HepG2 (cell line): Measurements from ENCODE around the gene RPP25L. TPM values are rescaled to one million over a fixed set of nuclear protein-coding genes. Genes with fewer than 3 reads are reported as not detected.
A peak's percentile ranks its signal among the peaks of the same experiment; 100 is the strongest.

Experiments used
- DR1 ChIP-seq: sonication (generic); formaldehyde crosslinking; IDR thresholded peaks from 2 replicates; pipeline ENCODE4 v1.8.0; 2021; ENCODE audit warnings: mild to moderate bottlenecking, missing genetic modification reagents, inconsistent platforms
- FIP1L1 ChIP-seq: fragments of 200-400 bp; formaldehyde crosslinking; IDR thresholded peaks from 2 replicates; pipeline ENCODE4 v1.6.1; 2018; ENCODE audit warnings: low read depth, mild to moderate bottlenecking, low read length, moderate library complexity, borderline replicate concordance; ENCODE audit not compliant: insufficient read depth
- GLMP ChIP-seq: sonication (generic); formaldehyde crosslinking; IDR thresholded peaks from 2 replicates; pipeline ENCODE4 v1.9.0; 2021; ENCODE audit warnings: missing genetic modification reagents, mild to moderate bottlenecking, borderline replicate concordance
- KLF13 ChIP-seq: sonication (generic); formaldehyde crosslinking; IDR thresholded peaks from 2 replicates; pipeline ENCODE4 v1.4.0; 2020; ENCODE audit warnings: mild to moderate bottlenecking, missing genetic modification reagents
- MAX ChIP-seq: IDR thresholded peaks from 2 replicates; pipeline ENCODE4 v1.6.1; 2012; ENCODE audit warnings: inconsistent platforms
- NFYC ChIP-seq: IDR thresholded peaks from 2 replicates; pipeline ENCODE4 v1.6.1; 2016; ENCODE audit warnings: missing genetic modification reagents, missing compliant biosample characterization
- PHB2 ChIP-seq: fragments of 450-650 bp; IDR thresholded peaks from 2 replicates; pipeline ENCODE4 v1.6.1; 2018; ENCODE audit not compliant: partially characterized antibody
- PHF5A ChIP-seq: IDR thresholded peaks from one replicate; pipeline ENCODE4 v1.6.1; 2018; ENCODE audit warnings: low read depth, missing genetic modification reagents; ENCODE audit not compliant: unreplicated experiment
- TEAD3 ChIP-seq: optimal IDR thresholded peaks from 2 replicates; pipeline ENCODE3; 2016; ENCODE audit warnings: borderline replicate concordance
- ZNF260 ChIP-seq: sonication (generic); formaldehyde crosslinking; IDR thresholded peaks from 2 replicates; pipeline ENCODE4 v1.4.0; 2020; ENCODE audit warnings: missing genetic modification reagents, low read depth, mild to moderate bottlenecking, borderline replicate concordance
- ZNF367 ChIP-seq: sonication (generic); formaldehyde crosslinking; IDR thresholded peaks from 2 replicates; pipeline ENCODE4 v1.4.0; 2020; ENCODE audit warnings: missing genetic modification reagents, borderline replicate concordance
- ZNF564 ChIP-seq: sonication (generic); formaldehyde crosslinking; IDR thresholded peaks from 2 replicates; pipeline ENCODE4 v1.8.1; 2023; ENCODE audit warnings: mild to moderate bottlenecking, missing genetic modification reagents
- ZNF569 ChIP-seq: sonication (generic); formaldehyde crosslinking; IDR thresholded peaks from 2 replicates; pipeline ENCODE4 v1.5.0; 2020; ENCODE audit warnings: mild to moderate bottlenecking, missing genetic modification reagents, moderate library complexity, borderline replicate concordance
- ZNF746 ChIP-seq: sonication (generic); formaldehyde crosslinking; IDR thresholded peaks from 2 replicates; pipeline ENCODE4 v1.8.0; 2022; ENCODE audit warnings: mild to moderate bottlenecking, missing genetic modification reagents
- ZNF883 ChIP-seq: sonication (generic); formaldehyde crosslinking; IDR thresholded peaks from 2 replicates; pipeline ENCODE4 v1.5.1; 2020; ENCODE audit warnings: mild to moderate bottlenecking, missing genetic modification reagents; ENCODE audit errors: not compliant biosample characterization
- polyA plus RNA-seq, 8 experiments: library from polyadenylated mRNA; depleted of rRNA in 3 of 8; stranded (reverse) in 7 of 8; unstranded in 1 of 8; fragments of >200 nt; fragmentation: Illumina TruSeq in 4 of 8; extraction: Trizol in 4 of 8; gene quantifications; 2 replicates each; pipeline versions ENCODE4 v1.2.1 to v1.2.3, GENCODE V29; 2011 to 2016; ENCODE audit warnings: low read depth in 4 of 8, missing spikeins in 1 of 8, mixed read lengths in 1 of 8; ENCODE audit not compliant: insufficient read depth in 1 of 8
- total RNA-seq, 5 experiments: library from RNA; depleted of rRNA; stranded (reverse); fragments of >200 nt; fragmentation: Illumina TruSeq; extraction: Trizol; gene quantifications; 2 replicates each; pipeline ENCODE4 v1.2.3, GENCODE V29; 2016; ENCODE audit warnings: low read depth in 1 of 5
- TF ChIP-seq, protein P1 (sequence below): sonication (generic); formaldehyde crosslinking; IDR thresholded peaks from 2 replicates; pipeline ENCODE4 v1.4.0; 2020; ENCODE audit warnings: missing genetic modification reagents, borderline replicate concordance
- TF ChIP-seq, protein P2 (sequence below): sonication (generic); formaldehyde crosslinking; IDR thresholded peaks from 2 replicates; pipeline ENCODE4 v1.8.0; 2022; ENCODE audit warnings: missing genetic modification reagents, low read depth, mild to moderate bottlenecking, borderline replicate concordance
- TF ChIP-seq, protein P3 (sequence below): sonication (generic); formaldehyde crosslinking; IDR thresholded peaks from 2 replicates; pipeline ENCODE4 v1.4.0; 2020; ENCODE audit warnings: missing genetic modification reagents

RPP25L gene
- total and polyA plus RNA-seq, 2 of the 13 experiments (the other 11 are each of a cell fraction or from before 2014, with no cell fraction given): 24.5 to 27.3 TPM

DNA sequence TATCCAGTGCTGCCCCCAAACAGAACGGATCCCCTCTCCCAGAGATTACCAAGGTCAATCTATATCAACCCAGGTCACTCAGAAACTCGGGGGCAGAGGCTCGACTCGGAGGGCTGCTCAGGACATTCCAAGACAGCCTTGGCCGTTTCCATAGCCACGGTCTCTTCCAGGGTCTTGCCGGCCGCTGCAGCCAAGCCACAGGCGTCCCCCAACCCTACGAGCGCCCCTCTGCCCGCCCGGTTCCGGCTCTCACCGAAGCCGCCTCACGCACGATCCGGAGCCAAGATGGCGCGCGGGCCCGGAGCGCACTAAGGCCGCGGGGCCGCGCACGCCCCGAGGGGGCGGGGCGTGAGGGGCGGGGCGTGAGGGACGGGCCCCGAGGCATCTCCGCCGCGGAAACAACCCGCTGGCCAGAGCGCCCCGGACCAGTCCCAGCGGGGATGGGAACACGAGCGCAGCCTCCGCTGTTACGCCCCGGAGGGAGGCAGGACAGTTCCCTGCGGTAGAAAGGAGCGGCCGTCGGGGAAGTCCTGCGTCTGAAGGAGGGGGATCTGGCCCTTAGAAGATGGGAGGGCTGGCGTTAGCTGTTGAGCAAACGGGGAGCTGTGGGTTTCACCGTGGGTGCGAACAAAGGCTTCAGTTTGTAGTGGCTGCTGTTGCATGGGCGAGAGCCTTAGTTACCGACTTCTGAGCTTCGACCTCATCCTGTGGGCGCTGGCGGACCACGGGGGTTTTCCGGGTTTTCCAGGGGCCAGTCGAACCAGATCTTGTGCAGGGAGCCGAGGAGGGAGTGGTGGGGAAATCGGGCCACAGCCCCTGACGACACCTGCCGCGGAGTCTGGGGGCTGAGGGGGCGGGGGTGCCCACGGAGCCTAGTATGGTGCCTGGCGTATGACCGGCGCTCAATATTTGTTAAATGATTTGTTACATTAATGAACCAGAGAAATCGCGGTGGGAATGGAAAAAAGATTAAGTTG lies at the start of gene RPP25L (continued):
- TF ChIP-seq, protein P1, sequence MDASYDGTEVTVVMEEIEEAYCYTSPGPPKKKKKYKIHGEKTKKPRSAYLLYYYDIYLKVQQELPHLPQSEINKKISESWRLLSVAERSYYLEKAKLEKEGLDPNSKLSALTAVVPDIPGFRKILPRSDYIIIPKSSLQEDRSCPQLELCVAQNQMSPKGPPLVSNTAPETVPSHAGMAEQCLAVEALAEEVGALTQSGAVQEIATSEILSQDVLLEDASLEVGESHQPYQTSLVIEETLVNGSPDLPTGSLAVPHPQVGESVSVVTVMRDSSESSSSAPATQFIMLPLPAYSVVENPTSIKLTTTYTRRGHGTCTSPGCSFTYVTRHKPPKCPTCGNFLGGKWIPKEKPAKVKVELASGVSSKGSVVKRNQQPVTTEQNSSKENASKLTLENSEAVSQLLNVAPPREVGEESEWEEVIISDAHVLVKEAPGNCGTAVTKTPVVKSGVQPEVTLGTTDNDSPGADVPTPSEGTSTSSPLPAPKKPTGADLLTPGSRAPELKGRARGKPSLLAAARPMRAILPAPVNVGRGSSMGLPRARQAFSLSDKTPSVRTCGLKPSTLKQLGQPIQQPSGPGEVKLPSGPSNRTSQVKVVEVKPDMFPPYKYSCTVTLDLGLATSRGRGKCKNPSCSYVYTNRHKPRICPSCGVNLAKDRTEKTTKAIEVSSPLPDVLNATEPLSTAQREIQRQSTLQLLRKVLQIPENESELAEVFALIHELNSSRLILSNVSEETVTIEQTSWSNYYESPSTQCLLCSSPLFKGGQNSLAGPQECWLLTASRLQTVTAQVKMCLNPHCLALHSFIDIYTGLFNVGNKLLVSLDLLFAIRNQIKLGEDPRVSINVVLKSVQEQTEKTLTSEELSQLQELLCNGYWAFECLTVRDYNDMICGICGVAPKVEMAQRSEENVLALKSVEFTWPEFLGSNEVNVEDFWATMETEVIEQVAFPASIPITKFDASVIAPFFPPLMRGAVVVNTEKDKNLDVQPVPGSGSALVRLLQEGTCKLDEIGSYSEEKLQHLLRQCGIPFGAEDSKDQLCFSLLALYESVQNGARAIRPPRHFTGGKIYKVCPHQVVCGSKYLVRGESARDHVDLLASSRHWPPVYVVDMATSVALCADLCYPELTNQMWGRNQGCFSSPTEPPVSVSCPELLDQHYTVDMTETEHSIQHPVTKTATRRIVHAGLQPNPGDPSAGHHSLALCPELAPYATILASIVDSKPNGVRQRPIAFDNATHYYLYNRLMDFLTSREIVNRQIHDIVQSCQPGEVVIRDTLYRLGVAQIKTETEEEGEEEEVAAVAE (CRISPR knock-in tag): peak; percentile 79; the same call in 1 of the 2 replicates
- TF ChIP-seq, protein P2, sequence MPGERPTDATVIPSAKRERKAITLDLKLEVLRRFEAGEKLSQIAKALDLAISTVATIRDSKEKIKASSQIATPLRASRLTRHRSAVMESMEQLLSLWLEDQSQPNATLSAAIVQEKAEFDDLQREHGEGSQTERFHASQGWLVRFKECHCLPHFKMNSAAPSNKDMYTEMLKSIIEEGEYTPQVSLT (CRISPR knock-in tag): no peak
- TF ChIP-seq GLMP (no peak), NFYC (no peak), TEAD3 (CRISPR knock-in tag) (no peak), ZNF883 (CRISPR knock-in tag) (no peak), PHB2 (no peak), ZNF367 (no peak), KLF13 (CRISPR knock-in tag) (no peak), ZNF564 (CRISPR knock-in tag) (peak; percentile 70; the same call in 1 of the 2 replicates), ZNF260 (no peak), DR1 (CRISPR knock-in tag) (0 out of 2 replicates have a peak, but pooled peaks have one; percentile 24), PHF5A (CRISPR knock-in tag) (peak; percentile 14), FIP1L1 (no peak), ZNF746 (no peak), MAX (peak; percentile 73; the same call in 1 of the 2 replicates), ZNF569 (CRISPR knock-in tag) (no peak)
- TF ChIP-seq, protein P3, sequence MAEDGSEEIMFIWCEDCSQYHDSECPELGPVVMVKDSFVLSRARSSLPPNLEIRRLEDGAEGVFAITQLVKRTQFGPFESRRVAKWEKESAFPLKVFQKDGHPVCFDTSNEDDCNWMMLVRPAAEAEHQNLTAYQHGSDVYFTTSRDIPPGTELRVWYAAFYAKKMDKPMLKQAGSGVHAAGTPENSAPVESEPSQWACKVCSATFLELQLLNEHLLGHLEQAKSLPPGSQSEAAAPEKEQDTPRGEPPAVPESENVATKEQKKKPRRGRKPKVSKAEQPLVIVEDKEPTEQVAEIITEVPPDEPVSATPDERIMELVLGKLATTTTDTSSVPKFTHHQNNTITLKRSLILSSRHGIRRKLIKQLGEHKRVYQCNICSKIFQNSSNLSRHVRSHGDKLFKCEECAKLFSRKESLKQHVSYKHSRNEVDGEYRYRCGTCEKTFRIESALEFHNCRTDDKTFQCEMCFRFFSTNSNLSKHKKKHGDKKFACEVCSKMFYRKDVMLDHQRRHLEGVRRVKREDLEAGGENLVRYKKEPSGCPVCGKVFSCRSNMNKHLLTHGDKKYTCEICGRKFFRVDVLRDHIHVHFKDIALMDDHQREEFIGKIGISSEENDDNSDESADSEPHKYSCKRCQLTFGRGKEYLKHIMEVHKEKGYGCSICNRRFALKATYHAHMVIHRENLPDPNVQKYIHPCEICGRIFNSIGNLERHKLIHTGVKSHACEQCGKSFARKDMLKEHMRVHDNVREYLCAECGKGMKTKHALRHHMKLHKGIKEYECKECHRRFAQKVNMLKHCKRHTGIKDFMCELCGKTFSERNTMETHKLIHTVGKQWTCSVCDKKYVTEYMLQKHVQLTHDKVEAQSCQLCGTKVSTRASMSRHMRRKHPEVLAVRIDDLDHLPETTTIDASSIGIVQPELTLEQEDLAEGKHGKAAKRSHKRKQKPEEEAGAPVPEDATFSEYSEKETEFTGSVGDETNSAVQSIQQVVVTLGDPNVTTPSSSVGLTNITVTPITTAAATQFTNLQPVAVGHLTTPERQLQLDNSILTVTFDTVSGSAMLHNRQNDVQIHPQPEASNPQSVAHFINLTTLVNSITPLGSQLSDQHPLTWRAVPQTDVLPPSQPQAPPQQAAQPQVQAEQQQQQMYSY (CRISPR knock-in tag): peak; percentile 73; the same call in 1 of the 2 replicates
